Panc1 (cell line): Measurements from ENCODE around the gene GALNT9.

Experiments used
- CTCF ChIP-seq: fragments of 450-650 bp; IDR thresholded peaks from 2 replicates; pipeline ENCODE4 v1.5.1; 2017; ENCODE audit warnings: mild to moderate bottlenecking
- POLR2AphosphoS5 ChIP-seq: IDR thresholded peaks from 2 replicates; pipeline ENCODE4 v1.6.1; 2012; ENCODE audit warnings: mild to moderate bottlenecking, low read depth, low read length, moderate library complexity
- REST ChIP-seq, 2 experiments: IDR thresholded peaks; 2 replicates each; pipeline ENCODE4 v1.6.1; 2011 to 2012; ENCODE audit warnings: low read depth in 2 of 2, control low read depth in 1 of 2, low read length in 1 of 2, mild to moderate bottlenecking in 1 of 2, moderate library complexity in 1 of 2; ENCODE audit not compliant: insufficient read depth in 1 of 2

GRCh38 chr12:132218915-132219314 is 110.5 kb downstream of the GALNT9 start:
- TF ChIP-seq CTCF (peak; percentile 77), POLR2AphosphoS5 (no peak), REST (IDR thresholded peaks at IDR 0.05; ENCODE audit: insufficient read depth in 1 of 2, low read depth in 2 of 2, low read length in 1 of 2) (no peak)
